B cell (primary cell): ENCODE measurements around the gene CD14. TPM values are rescaled to one million over a fixed set of nuclear protein-coding genes. Genes with fewer than 3 reads are reported as not detected.

Experiments used
- ATAC-seq: fragments of 200-7000 bp; cut with Tn5 transposase; one replicate; pipeline ENCODE4 v1.10.0; 2021; ENCODE audit warnings: low read depth, mild to moderate bottlenecking, moderate number of reproducible peaks, moderate library complexity
- CTCF ChIA-PET: fragments of 350-600 bp; sonication (Branson Sonifier 250); formaldehyde crosslinking; loops from one replicate; lab custom pipeline; 2021; ENCODE audit warnings: antibody characterized with exemption, inconsistent platforms; lab: Charles Lee
- POLR2A ChIA-PET: fragments of 350-600 bp; sonication (Branson Sonifier 250); formaldehyde crosslinking; loops from one replicate; lab custom pipeline; 2021; ENCODE audit warnings: antibody characterized with exemption; lab: Charles Lee
- DNase-seq: peaks from one replicate; pipeline ENCODE4 v3.0.0; 2013
- H2AFZ ChIP-seq: 2 replicates; pipeline ENCODE4 v1.6.1; 2012; ENCODE audit warnings: mild to moderate bottlenecking, low read depth, low read length; ENCODE audit not compliant: insufficient read depth, poor library complexity, severe bottlenecking
- H3K27ac ChIP-seq, 2 donors: 1 replicate in 1 of 2; 2 replicates in 1 of 2; pipeline ENCODE4 v1.5.1; 2012 to 2013; ENCODE audit warnings: low read length in 2 of 2, mild to moderate bottlenecking in 2 of 2, moderate library complexity in 1 of 2
- H3K27me3 ChIP-seq, 4 experiments: fragments of 200-600 bp in 1 of 4; sonication (generic) in 1 of 4; replicated peaks in 1 of 4; 1 replicate in 2 of 4; 2 replicates in 2 of 4; pipeline versions ENCODE4 v1.6.1 to v1.7.0; 2013 to 2016; ENCODE audit warnings: low read length in 3 of 4, mild to moderate bottlenecking in 2 of 4, mixed read lengths in 1 of 4, moderate library complexity in 1 of 4; ENCODE audit not compliant: insufficient read depth in 4 of 4, control insufficient read depth in 3 of 4; ENCODE audit errors: control extremely low read depth in 1 of 4
- H3K36me3 ChIP-seq, 2 experiments: replicated peaks in 1 of 2; 1 replicate in 1 of 2; 2 replicates in 1 of 2; pipeline versions ENCODE4 v1.6.1 to v1.7.1; 2013; ENCODE audit warnings: low read length in 1 of 2; ENCODE audit not compliant: insufficient read depth in 2 of 2, control insufficient read depth in 1 of 2; ENCODE audit errors: control extremely low read depth in 1 of 2, extremely low read depth in 1 of 2
- H3K4me1 ChIP-seq, 2 donors: fragments of 200-600 bp in 1 of 2; sonication (generic) in 1 of 2; 1 replicate in 1 of 2; 2 replicates in 1 of 2; pipeline versions ENCODE4 v1.5.1 to v1.6.1; 2013 to 2017; ENCODE audit warnings: low read length in 2 of 2; ENCODE audit not compliant: control insufficient read depth in 2 of 2, insufficient read depth in 2 of 2
- H3K4me2 ChIP-seq: replicated peaks from 2 replicates; pipeline ENCODE3; 2012; ENCODE audit warnings: mild to moderate bottlenecking, low read depth, low read length; ENCODE audit not compliant: poor library complexity, severe bottlenecking
- H3K4me3 ChIP-seq, 5 experiments: fragments of 200-600 bp in 1 of 5; sonication (generic) in 1 of 5; 1 replicate in 3 of 5; 2 replicates in 2 of 5; pipeline versions ENCODE4 v1.5.1 to v1.7.0; 2011 to 2016; ENCODE audit warnings: low read length in 4 of 5, mild to moderate bottlenecking in 4 of 5, low read depth in 2 of 5, control low read depth in 1 of 5, moderate library complexity in 1 of 5; ENCODE audit not compliant: insufficient read depth in 1 of 5; ENCODE audit errors: control extremely low read depth in 1 of 5, extremely low read depth in 1 of 5
- H3K79me2 ChIP-seq: fragments of 200-600 bp; sonication (generic); one replicate; pipeline ENCODE4 v1.6.0; 2016; ENCODE audit warnings: low read length; ENCODE audit not compliant: control insufficient read depth, insufficient read depth
- H3K9ac ChIP-seq: fragments of 200-600 bp; sonication (generic); 2 replicates; pipeline ENCODE4 v1.6.1; 2017; ENCODE audit warnings: mild to moderate bottlenecking, low read length, moderate library complexity
- H3K9me3 ChIP-seq, 3 donors: one replicate each; pipeline versions ENCODE4 v1.6.1 to v1.7.1; 2013; ENCODE audit warnings: low read length in 2 of 3; ENCODE audit not compliant: control insufficient read depth in 2 of 3, insufficient read depth in 1 of 3; ENCODE audit errors: control extremely low read depth in 1 of 3
- H4K20me1 ChIP-seq: 2 replicates; pipeline ENCODE4 v1.6.0; 2012; ENCODE audit warnings: mild to moderate bottlenecking, low read length; ENCODE audit not compliant: insufficient read depth, control insufficient read depth, poor library complexity, severe bottlenecking
- H3K27ac Mint-ChIP-seq: one replicate; pipeline ENCODE4 v1.8.0; 2021; ENCODE audit warnings: mixed read lengths
- H3K27me3 Mint-ChIP-seq: one replicate; pipeline ENCODE4 v1.8.0; 2021; ENCODE audit warnings: mixed read lengths
- H3K4me1 Mint-ChIP-seq: one replicate; pipeline ENCODE4 v1.8.0; 2021; ENCODE audit warnings: mixed read lengths
- H3K4me3 Mint-ChIP-seq: one replicate; pipeline ENCODE4 v1.8.0; 2021; ENCODE audit warnings: mixed read lengths
- H3K9me3 Mint-ChIP-seq: one replicate; pipeline ENCODE4 v1.8.0; 2022; ENCODE audit warnings: mixed read lengths; ENCODE audit not compliant: insufficient read depth
- EZH2 ChIP-seq: IDR thresholded peaks from 2 replicates; pipeline ENCODE4 v1.6.1; 2012; ENCODE audit warnings: borderline replicate concordance, low read depth, mild to moderate bottlenecking, moderate library complexity, low read length; ENCODE audit not compliant: insufficient read depth, poor library complexity, severe bottlenecking
- WGBS: methylation state at CpG from one replicate; pipeline ENCODE4 v1.1.5; 2013; ENCODE audit warnings: missing lambda C conversion rate; ENCODE audit not compliant: insufficient coverage; 5-methylcytosine and 5-hydroxymethylcytosine counted together
- intact Hi-C: fragments of 100-400 bp; cut with micrococcal nuclease; formaldehyde crosslinking; loops from one replicate; pipeline ENCODE4 v1.10.0; 2022
- polyA plus RNA-seq: library from polyadenylated mRNA; depleted of rRNA; stranded (reverse); fragments of >200 nt; gene quantifications from 2 replicates; pipeline ENCODE4 v1.2.3, GENCODE V29; 2012
- total RNA-seq, 2 donors: library from RNA; stranded (reverse); fragments of 120-200 nt in 1 of 2; gene quantifications; 1 replicate in 1 of 2; 2 replicates in 1 of 2; pipeline versions ENCODE4 v1.2.3 to v1.2.4, GENCODE V29; 2013 to 2022
- TF ChIP-seq, protein P1 (sequence below): fragments of 200-600 bp; IDR thresholded peaks from one replicate; pipeline ENCODE4 v1.8.0; 2022; ENCODE audit warnings: antibody characterized with exemption, mild to moderate bottlenecking

The CD14 gene
- total and polyA plus RNA-seq, 2 donors (not counting 1 experiment from before 2014, with no cell fraction given) = 1.8 to 11.4 TPM

DNA sequence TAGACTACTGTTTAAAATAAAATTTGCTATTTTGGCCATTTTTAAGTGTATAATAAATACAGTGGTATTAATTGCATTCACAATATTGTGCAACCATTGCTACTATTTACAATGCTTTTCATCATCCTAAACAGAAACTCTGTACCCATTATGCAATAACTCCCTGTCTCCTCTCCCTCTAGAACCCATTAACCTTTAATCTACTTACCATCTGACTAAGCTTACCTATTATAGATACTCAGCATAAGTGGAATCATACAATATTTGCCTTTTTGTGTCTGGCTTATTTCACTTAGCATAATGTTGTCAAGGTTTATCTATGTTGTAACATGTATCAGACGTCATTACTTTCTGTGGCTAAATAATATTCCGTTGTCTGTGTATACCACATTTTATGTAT is 25.9 kb downstream of the CD14 start:
- CTCF ChIA-PET = interaction anchor here (1.3 kb wide), 1 partner anchor 15 kb away, joined by 3 read pairs; no protein-coding TSS in a partner anchor
- DNase-seq (no peak), ATAC-seq (no peak)
- no peak for TF ChIP-seq EZH2
- WGBS = no CpG with 5 or more reads among the region's 2 CpGs
- Histone ChIP-seq H4K20me1 (no peaks in the 10 kb centered on the region), H3K27me3 (no peaks in the 10 kb centered on the region), H3K9me3 (no peaks in the 10 kb centered on the region), H3K9ac (no peak overlapping the region), H3K4me3 (no peak overlapping the region), H3K4me1 (peaks cover 3 to 4% of the 10 kb centered on the region in 2 donors), H3K36me3 (no peaks in the 10 kb centered on the region), H2AFZ (no peak overlapping the region), H3K79me2 (no peaks in the 10 kb centered on the region), H3K27ac (no peak overlapping the region), H3K4me2 (no peak overlapping the region)
- intact Hi-C loops = no loop called here
- no peak overlapping the region for H3K4me3 Mint-ChIP-seq
- H3K27me3 Mint-ChIP-seq = peaks cover 3% of the 10 kb centered on the region
- H3K4me1 Mint-ChIP-seq = peaks cover 8% of the 10 kb centered on the region
- POLR2A ChIA-PET = no interaction called here
- no peaks in the 10 kb centered on the region for H3K9me3 Mint-ChIP-seq
- no peak overlapping the region for H3K27ac Mint-ChIP-seq

DNA sequence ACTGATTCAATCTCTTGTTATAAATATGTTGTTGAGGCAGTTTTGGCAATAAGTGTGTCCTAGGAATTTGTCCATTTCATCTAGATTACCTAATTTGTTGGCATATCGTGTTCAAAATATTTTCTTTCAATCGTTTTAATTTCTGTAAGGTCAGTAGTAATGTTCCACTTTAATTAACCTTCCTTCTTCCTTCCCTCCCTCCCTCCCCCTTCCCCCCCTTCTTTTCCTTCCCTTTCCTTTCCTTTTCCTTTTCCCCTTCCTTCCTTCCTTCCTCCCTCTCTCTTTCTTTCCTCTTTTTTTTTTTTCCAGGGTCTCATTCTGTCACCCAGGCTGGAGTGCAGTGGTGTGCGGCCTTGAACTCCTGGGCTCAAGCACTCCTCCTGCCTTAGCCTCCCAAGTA is 27.1 kb downstream of the CD14 start:
- Histone ChIP-seq H3K27me3 (no peaks in the 10 kb centered on the region), H3K27ac (no peak overlapping the region), H3K4me1 (no peaks in the 10 kb centered on the region), H3K36me3 (no peaks in the 10 kb centered on the region), H3K9ac (no peak overlapping the region), H4K20me1 (no peaks in the 10 kb centered on the region), H2AFZ (no peak overlapping the region), H3K9me3 (no peaks in the 10 kb centered on the region), H3K4me2 (no peak overlapping the region), H3K79me2 (no peaks in the 10 kb centered on the region), H3K4me3 (no peak overlapping the region)
- no peak for TF ChIP-seq EZH2
- TF ChIP-seq, protein P1, sequence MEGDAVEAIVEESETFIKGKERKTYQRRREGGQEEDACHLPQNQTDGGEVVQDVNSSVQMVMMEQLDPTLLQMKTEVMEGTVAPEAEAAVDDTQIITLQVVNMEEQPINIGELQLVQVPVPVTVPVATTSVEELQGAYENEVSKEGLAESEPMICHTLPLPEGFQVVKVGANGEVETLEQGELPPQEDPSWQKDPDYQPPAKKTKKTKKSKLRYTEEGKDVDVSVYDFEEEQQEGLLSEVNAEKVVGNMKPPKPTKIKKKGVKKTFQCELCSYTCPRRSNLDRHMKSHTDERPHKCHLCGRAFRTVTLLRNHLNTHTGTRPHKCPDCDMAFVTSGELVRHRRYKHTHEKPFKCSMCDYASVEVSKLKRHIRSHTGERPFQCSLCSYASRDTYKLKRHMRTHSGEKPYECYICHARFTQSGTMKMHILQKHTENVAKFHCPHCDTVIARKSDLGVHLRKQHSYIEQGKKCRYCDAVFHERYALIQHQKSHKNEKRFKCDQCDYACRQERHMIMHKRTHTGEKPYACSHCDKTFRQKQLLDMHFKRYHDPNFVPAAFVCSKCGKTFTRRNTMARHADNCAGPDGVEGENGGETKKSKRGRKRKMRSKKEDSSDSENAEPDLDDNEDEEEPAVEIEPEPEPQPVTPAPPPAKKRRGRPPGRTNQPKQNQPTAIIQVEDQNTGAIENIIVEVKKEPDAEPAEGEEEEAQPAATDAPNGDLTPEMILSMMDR = no peak
- POLR2A ChIA-PET = no interaction called here
- Mint-ChIP-seq H3K4me3 (no peak overlapping the region), H3K27ac (no peak overlapping the region), H3K9me3 (no peaks in the 10 kb centered on the region), H3K27me3 (peaks cover 3% of the 10 kb centered on the region), H3K4me1 (no peaks in the 10 kb centered on the region)
- ATAC-seq = no peak
- intact Hi-C loops = no loop called here
- DNase-seq = no peak
- no CpG with 5 or more reads among the region's 3 CpGs for WGBS
- CTCF ChIA-PET = no interaction called here
